Keratinocyte (primary cell): Measurements from ENCODE around the gene SYNE1. TPM values are rescaled to one million over a fixed set of nuclear protein-coding genes. Genes with fewer than 3 reads are reported as not detected.
"Not testable (repeated sequence)": the region's sequence is repeated elsewhere in the genome, so short reads cannot be mapped to it uniquely, and the experiment has no call there.

Experiments used
- DNase-seq: peaks from one replicate; pipeline ENCODE4 v3.0.0-alpha.2; 2011; ENCODE audit warnings: low read depth, missing footprints, low spot score
- FAIRE-seq: peaks from 2 replicates; lab custom pipeline; 2011; peaks lifted over from hg19 to GRCh38; lab: Jason Lieb, UNC
- H2AFZ ChIP-seq: 2 replicates; pipeline ENCODE4 v1.6.0; 2012; ENCODE audit warnings: low read length, control low read depth, inconsistent platforms; ENCODE audit not compliant: control insufficient read depth
- H3K27ac ChIP-seq: 2 replicates; pipeline ENCODE4 v1.5.1; 2011; ENCODE audit warnings: low read length; ENCODE audit not compliant: control insufficient read depth, insufficient read depth
- H3K27me3 ChIP-seq: 3 replicates; pipeline ENCODE4 v1.6.0; 2011; ENCODE audit warnings: low read length; ENCODE audit not compliant: control insufficient read depth, insufficient read depth; ENCODE audit errors: extremely low read depth
- H3K36me3 ChIP-seq, 2 experiments: 2 replicates in 1 of 2; 3 replicates in 1 of 2; pipeline ENCODE4 v1.5.1; 2011; ENCODE audit warnings: low read length in 2 of 2, mild to moderate bottlenecking in 1 of 2; ENCODE audit not compliant: control insufficient read depth in 2 of 2, insufficient read depth in 2 of 2; ENCODE audit errors: extremely low read depth in 1 of 2
- H3K4me1 ChIP-seq: 3 replicates; pipeline ENCODE4 v1.5.1; 2011; ENCODE audit warnings: low read length; ENCODE audit not compliant: control insufficient read depth, insufficient read depth; ENCODE audit errors: extremely low read depth
- H3K4me2 ChIP-seq: 3 replicates; pipeline ENCODE4 v1.6.0; 2011; ENCODE audit warnings: low read depth, low read length; ENCODE audit not compliant: control insufficient read depth, insufficient read depth; ENCODE audit errors: extremely low read depth
- H3K4me3 ChIP-seq, 3 experiments: fragments of 200-600 bp in 1 of 3; sonication (generic) in 1 of 3; 2 replicates in 2 of 3; 3 replicates in 1 of 3; pipeline ENCODE4 v1.5.1; 2011 to 2016; ENCODE audit warnings: low read length in 3 of 3, mild to moderate bottlenecking in 3 of 3, control low read depth in 2 of 3, inconsistent platforms in 1 of 3, low read depth in 1 of 3, mixed read lengths in 1 of 3, mixed run types in 1 of 3, moderate library complexity in 1 of 3; ENCODE audit not compliant: control insufficient read depth in 2 of 3, insufficient read depth in 2 of 3; ENCODE audit errors: extremely low read depth in 1 of 3
- H3K79me2 ChIP-seq: 2 replicates; pipeline ENCODE4 v1.6.0; 2012; ENCODE audit warnings: low read length; ENCODE audit not compliant: control insufficient read depth, insufficient read depth
- H3K9ac ChIP-seq: 3 replicates; pipeline ENCODE4 v1.6.0; 2011; ENCODE audit warnings: low read length; ENCODE audit not compliant: control insufficient read depth, insufficient read depth; ENCODE audit errors: extremely low read depth
- H3K9me1 ChIP-seq: 3 replicates; pipeline ENCODE4 v1.6.0; 2011; ENCODE audit warnings: low read length; ENCODE audit not compliant: control insufficient read depth, insufficient read depth; ENCODE audit errors: extremely low read depth
- H3K9me3 ChIP-seq: 2 replicates; pipeline ENCODE4 v1.5.1; 2012; ENCODE audit warnings: low read depth, low read length; ENCODE audit not compliant: control insufficient read depth
- H4K20me1 ChIP-seq: 3 replicates; pipeline ENCODE4 v1.6.0; 2011; ENCODE audit warnings: low read length; ENCODE audit not compliant: control insufficient read depth, insufficient read depth; ENCODE audit errors: extremely low read depth
- CTCF ChIP-seq, 3 experiments: IDR thresholded peaks in 1 of 3; conservative IDR thresholded peaks in 1 of 3; optimal IDR thresholded peaks in 1 of 3; 2 replicates in 2 of 3; 3 replicates in 1 of 3; pipeline versions ENCODE3 to v1.5.1; 2011; ENCODE audit warnings: low read length in 3 of 3, mild to moderate bottlenecking in 3 of 3, moderate library complexity in 2 of 3, control low read depth in 1 of 3, inconsistent platforms in 1 of 3; ENCODE audit not compliant: insufficient read depth in 2 of 3; ENCODE audit errors: extremely low read depth in 1 of 3
- EZH2 ChIP-seq: IDR thresholded peaks from one replicate; pipeline ENCODE4 v1.6.1; 2012; ENCODE audit warnings: inconsistent platforms, mild to moderate bottlenecking, low read length, moderate library complexity
- dilution Hi-C: fragments of 300-500 bp; cut with MboI; formaldehyde crosslinking; loops from one replicate; pipeline ENCODE4 v1.7.0; 2020; ENCODE audit warnings: low sequenced_read_pairs; ENCODE audit not compliant: extremely low pct_ligation_motif_present
- polyA plus RNA-seq, 5 experiments: library from polyadenylated mRNA; depleted of rRNA in 3 of 5; stranded (reverse) in 3 of 5; stranded (forward) in 1 of 5; unstranded in 1 of 5; fragments of >200 nt; gene quantifications; 1 replicate in 1 of 5; 2 replicates in 3 of 5; 3 replicates in 1 of 5; pipeline versions ENCODE4 v1.2.1 to v1.2.3, GENCODE V29; 2011 to 2012; ENCODE audit warnings: missing spikeins in 2 of 5, low read depth in 1 of 5, low replicate concordance in 1 of 5

The SYNE1 gene
- polyA plus RNA-seq, 1 donor (not counting 4 experiments of a cell fraction or from before 2014, with no cell fraction given) = 4.0 TPM

GRCh38 chr6:152630832-152631231 is 6.3 kb downstream of the SYNE1 start:
- Histone ChIP-seq H3K27ac (no peak overlapping the region), H3K9me3 (no peaks in the 10 kb centered on the region), H3K9ac (no peak overlapping the region), H3K36me3 (no peaks in the 10 kb centered on the region), H4K20me1 (no peaks in the 10 kb centered on the region), H3K27me3 (peaks cover 6% of the 10 kb centered on the region), H3K4me2 (no peak overlapping the region), H3K4me1 (no peaks in the 10 kb centered on the region), H3K9me1 (no peaks in the 10 kb centered on the region), H3K79me2 (no peaks in the 10 kb centered on the region), H3K4me3 (no peak overlapping the region), H2AFZ (no peak overlapping the region)
- FAIRE-seq (no peak), DNase-seq (no peak)
- no peak for TF ChIP-seq EZH2
- no peak for TF ChIP-seq CTCF (optimal IDR thresholded peaks at IDR 0.05 in 1 of 3, IDR thresholded peaks at IDR 0.05 in 1 of 3, conservative IDR thresholded peaks at IDR 0.05 in 1 of 3; ENCODE audit: extremely low read depth in 1 of 3, insufficient read depth in 2 of 3, low read length in 3 of 3)
- dilution Hi-C loops = no loop called here

DNA sequence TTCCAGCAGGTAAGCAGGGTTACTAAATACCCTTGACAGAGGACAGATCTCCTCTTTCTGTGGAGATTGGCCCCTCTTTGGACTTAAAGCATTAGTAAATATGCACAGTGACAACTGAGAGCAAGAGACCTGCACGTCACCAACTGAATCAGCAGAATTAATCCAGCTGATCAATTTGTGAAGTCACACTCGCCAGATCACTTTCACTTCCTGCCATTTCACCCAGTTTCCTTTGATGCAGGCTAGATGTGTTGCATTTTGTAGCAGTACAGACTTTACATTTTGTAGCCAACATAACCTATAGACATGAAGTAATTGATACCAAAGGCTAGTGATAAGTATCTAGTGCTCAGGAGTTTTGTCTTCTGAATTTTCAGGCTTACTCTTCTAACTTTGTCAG is 11.9 kb downstream of the SYNE1 start:
- Histone ChIP-seq H3K27ac (no peak overlapping the region), H3K4me2 (no peak overlapping the region), H3K9me1 (no peaks in the 10 kb centered on the region), H3K79me2 (no peaks in the 10 kb centered on the region), H3K27me3 (no peaks in the 10 kb centered on the region), H3K36me3 (no peaks in the 10 kb centered on the region), H3K4me1 (no peaks in the 10 kb centered on the region), H3K9me3 (no peaks in the 10 kb centered on the region), H3K9ac (no peak overlapping the region), H4K20me1 (no peaks in the 10 kb centered on the region), H3K4me3 (no peak overlapping the region), H2AFZ (no peak overlapping the region)
- dilution Hi-C loops = no loop called here
- FAIRE-seq = no peak
- DNase-seq = no peak
- no peak for TF ChIP-seq EZH2
- no peak for TF ChIP-seq CTCF (optimal IDR thresholded peaks at IDR 0.05 in 1 of 3, IDR thresholded peaks at IDR 0.05 in 1 of 3, conservative IDR thresholded peaks at IDR 0.05 in 1 of 3; ENCODE audit: extremely low read depth in 1 of 3, insufficient read depth in 2 of 3, low read length in 3 of 3)

GRCh38 chr6:152614776-152615175 is 22.4 kb downstream of the SYNE1 start:
- H3K36me3 ChIP-seq, dilution Hi-C loops: not testable (repeated sequence)

More at GRCh38 chr6:152614776-152615175, 22.4 kb downstream of the SYNE1 start:
- not testable (repeated sequence) for H3K9me1 ChIP-seq, H3K4me1 ChIP-seq, H3K27ac ChIP-seq, H3K79me2 ChIP-seq, H3K4me2 ChIP-seq, H3K9ac ChIP-seq, H3K9me3 ChIP-seq, H3K4me3 ChIP-seq, DNase-seq, H4K20me1 ChIP-seq, FAIRE-seq, H2AFZ ChIP-seq, H3K27me3 ChIP-seq
